Stomach smooth muscle (tissue), 2 donors: ENCODE measurements around the gene ANKS4B.
"Not testable (repeated sequence)": the region's sequence is repeated elsewhere in the genome, so short reads cannot be mapped to it uniquely, and the experiment has no call there.

ENCODE experiments used
- H3K27ac ChIP-seq: one replicate; pipeline ENCODE4 v1.7.0; 2013; ENCODE audit warnings: mild to moderate bottlenecking, low read length, inconsistent platforms
- H3K27me3 ChIP-seq, 2 donors: one replicate each; pipeline ENCODE4 v1.7.0; 2013; ENCODE audit warnings: low read length in 2 of 2; ENCODE audit not compliant: insufficient read depth in 2 of 2, control insufficient read depth in 1 of 2
- H3K36me3 ChIP-seq, 2 donors: one replicate each; pipeline ENCODE4 v1.7.0; 2013; ENCODE audit warnings: low read length in 2 of 2; ENCODE audit not compliant: control insufficient read depth in 2 of 2, insufficient read depth in 2 of 2
- H3K4me1 ChIP-seq: one replicate; pipeline ENCODE4 v1.7.0; 2013; ENCODE audit warnings: low read length; ENCODE audit not compliant: control insufficient read depth, insufficient read depth
- H3K4me3 ChIP-seq, 2 donors: one replicate each; pipeline ENCODE4 v1.7.0; 2013; ENCODE audit warnings: low read length in 2 of 2
- H3K9ac ChIP-seq, 2 donors: one replicate each; pipeline ENCODE4 v1.7.0; 2013; ENCODE audit warnings: low read length in 2 of 2, mild to moderate bottlenecking in 1 of 2
- H3K9me3 ChIP-seq, 2 donors: one replicate each; pipeline ENCODE4 v1.7.0; 2013; ENCODE audit warnings: low read length in 2 of 2; ENCODE audit not compliant: control insufficient read depth in 2 of 2
- donor health status: healthy.
- donor health status: Pancreatic carcinoma.

Gene ANKS4B

GRCh38 chr16:21195330-21195729, 38.2 kb upstream of the ANKS4B start:
- not testable (repeated sequence) for H3K9me3 ChIP-seq, H3K36me3 ChIP-seq, H3K9ac ChIP-seq, H3K4me3 ChIP-seq, H3K27ac ChIP-seq, H3K4me1 ChIP-seq
- H3K27me3 ChIP-seq: peaks cover 5 to 10% of the 10 kb centered on the region in 2 donors

GRCh38 chr16:21197112-21197511, 36.4 kb upstream of the ANKS4B start:
- H3K27me3 ChIP-seq: peaks cover 10 to 11% of the 10 kb centered on the region in 2 donors
- H3K9me3 ChIP-seq: no peaks in the 10 kb centered on the region
- no peak overlapping the region for H3K9ac ChIP-seq
- H3K4me3 ChIP-seq: no peak overlapping the region
- H3K4me1 ChIP-seq: no peaks in the 10 kb centered on the region
- H3K27ac ChIP-seq: no peak overlapping the region
- no peaks in the 10 kb centered on the region for H3K36me3 ChIP-seq

- H3K4me1 ChIP-seq: no peaks in the 10 kb centered on the region
- no peak overlapping the region for H3K27ac ChIP-seq
- H3K4me3 ChIP-seq: no peak overlapping the region
- peaks cover 10 to 11% of the 10 kb centered on the region in 2 donors for H3K27me3 ChIP-seq
- no peak overlapping the region for H3K9ac ChIP-seq
- no peaks in the 10 kb centered on the region for H3K36me3 ChIP-seq
- H3K9me3 ChIP-seq: no peaks in the 10 kb centered on the region
Measured at GRCh38 chr16:21197621-21198020, 35.9 kb upstream of the ANKS4B start.

GRCh38 chr16:21199607-21200218, 33.8 kb upstream of the ANKS4B start:
- H3K27ac ChIP-seq: no peak overlapping the region
- no peak overlapping the region for H3K4me3 ChIP-seq
- H3K36me3 ChIP-seq: no peaks in the 10 kb centered on the region
- peaks cover 6 to 9% of the 10 kb centered on the region in 2 donors for H3K27me3 ChIP-seq
- no peaks in the 10 kb centered on the region for H3K9me3 ChIP-seq
- H3K4me1 ChIP-seq: no peaks in the 10 kb centered on the region
- no peak overlapping the region for H3K9ac ChIP-seq

- no peaks in the 10 kb centered on the region for H3K9me3 ChIP-seq
- no peak overlapping the region for H3K4me3 ChIP-seq
- H3K4me1 ChIP-seq: no peaks in the 10 kb centered on the region
- no peaks in the 10 kb centered on the region for H3K36me3 ChIP-seq
- H3K27ac ChIP-seq: no peak overlapping the region
- no peak overlapping the region for H3K9ac ChIP-seq
- peaks cover 0 to 11% of the 10 kb centered on the region in 2 donors for H3K27me3 ChIP-seq
Measured at GRCh38 chr16:21203155-21203797, 30.2 kb upstream of the ANKS4B start.

- Histone ChIP-seq H3K27me3 (peaks cover 0 to 8% of the 10 kb centered on the region in 2 donors), H3K27ac (no peak overlapping the region), H3K4me1 (no peaks in the 10 kb centered on the region), H3K4me3 (no peak overlapping the region), H3K9me3 (no peaks in the 10 kb centered on the region), H3K36me3 (no peaks in the 10 kb centered on the region), H3K9ac (no peak overlapping the region)
Measured at GRCh38 chr16:21205303-21205702, 28.2 kb upstream of the ANKS4B start.

GRCh38 chr16:21206550-21206949, 26.9 kb upstream of the ANKS4B start:
- H3K4me3 ChIP-seq: no peak overlapping the region
- H3K9me3 ChIP-seq: no peaks in the 10 kb centered on the region
- no peak overlapping the region for H3K27ac ChIP-seq
- H3K36me3 ChIP-seq: no peaks in the 10 kb centered on the region
- peaks cover 0 to 6% of the 10 kb centered on the region in 2 donors for H3K27me3 ChIP-seq
- no peaks in the 10 kb centered on the region for H3K4me1 ChIP-seq
- no peak overlapping the region for H3K9ac ChIP-seq

GRCh38 chr16:21208446-21209230, 24.9 kb upstream of the ANKS4B start:
- H3K4me1 ChIP-seq: no peaks in the 10 kb centered on the region
- no peak overlapping the region for H3K4me3 ChIP-seq
- peaks cover 0 to 5% of the 10 kb centered on the region in 2 donors for H3K27me3 ChIP-seq
- H3K36me3 ChIP-seq: no peaks in the 10 kb centered on the region
- no peak overlapping the region for H3K9ac ChIP-seq
- no peak overlapping the region for H3K27ac ChIP-seq
- no peaks in the 10 kb centered on the region for H3K9me3 ChIP-seq

GRCh38 chr16:21211486-21211885, 22.0 kb upstream of the ANKS4B start, which contains the start of gene ZP2:
Gene ZP2, minus strand, starts transcription at chr16:21211574. Its CDS starts 27 bp downstream, at chr16:21211547.
- no peak within 1 kb of the TSS for H3K4me3 ChIP-seq
- H3K27me3 ChIP-seq: peaks cover 0 to 3% of the 10 kb centered on the region in 2 donors
- H3K9me3 ChIP-seq: no peaks in the 10 kb centered on the region
- no peaks in the 10 kb centered on the region for H3K36me3 ChIP-seq
- no peak within 1 kb of the TSS for H3K27ac ChIP-seq
- H3K4me1 ChIP-seq: no peaks in the 10 kb centered on the region
- H3K9ac ChIP-seq: no peak within 1 kb of the TSS

GRCh38 chr16:21214086-21214485, 19.4 kb upstream of the ANKS4B start:
- H3K27me3 ChIP-seq: peaks cover 0 to 3% of the 10 kb centered on the region in 2 donors
- H3K4me1 ChIP-seq: no peaks in the 10 kb centered on the region
- no peaks in the 10 kb centered on the region for H3K36me3 ChIP-seq
- no peak overlapping the region for H3K27ac ChIP-seq
- H3K9me3 ChIP-seq: no peaks in the 10 kb centered on the region
- H3K4me3 ChIP-seq: no peak overlapping the region
- H3K9ac ChIP-seq: no peak overlapping the region
